ENCODE data around the gene MRPS6. TPM values are rescaled to one million over a fixed set of nuclear protein-coding genes. Genes with fewer than 3 reads are reported as not detected.

Gene MRPS6
- total RNA-seq, 1 experiment from 2014 or later = 109 TPM

DNA sequence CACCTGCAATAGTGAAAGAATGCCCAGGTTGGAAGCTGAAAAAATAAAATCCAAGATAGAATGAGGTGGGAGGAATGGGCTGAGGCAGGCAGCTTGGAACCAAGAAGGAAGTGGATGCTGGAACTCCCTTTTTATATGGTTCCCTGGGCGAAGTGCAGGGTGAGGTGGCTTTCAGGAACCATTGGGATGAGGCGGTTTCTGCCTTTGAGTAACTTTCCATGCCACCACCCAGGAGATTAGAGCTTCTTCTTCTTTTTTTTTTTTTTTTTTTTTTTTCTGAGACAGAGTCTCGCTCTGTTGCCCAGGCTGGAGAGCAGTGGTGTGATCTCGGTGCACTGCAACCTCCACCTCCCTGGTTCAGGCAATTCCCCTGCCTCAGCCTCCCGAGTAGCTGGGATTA is 17.8 kb upstream of the MRPS6 start:
- H3K9me3 ChIP-seq (ENCODE audit: control insufficient read depth, insufficient read depth, low read depth, low read length) = no peaks in the 10 kb centered on the region
- in situ Hi-C loops (cut with HindIII; ENCODE audit: low pct_unique_long_range_greater_than_20kb, low sequenced_read_pairs) (no loop called here), intact Hi-C loops (cut with micrococcal nuclease; ENCODE audit: unreplicated experiment) (no loop called here)
- ChIA-PET CTCF (no interaction called here), POLR2A (no interaction called here)
- ATAC-seq = no peak
- no peak overlapping the region for H3K4me3 ChIP-seq (ENCODE audit: low read depth in 2 of 2, low read length in 2 of 2)
- DNase-seq (ENCODE audit: low read depth, low spot score) = no peak
- no peaks in the 10 kb centered on the region for H3K36me3 ChIP-seq (ENCODE audit: control insufficient read depth, insufficient read depth, low read length)
- no peak overlapping the region for H3K27ac ChIP-seq (ENCODE audit: low read length)
- H3K4me1 ChIP-seq (ENCODE audit: control insufficient read depth, insufficient read depth, low read length) = no peaks in the 10 kb centered on the region
- TF ChIP-seq, protein P1, sequence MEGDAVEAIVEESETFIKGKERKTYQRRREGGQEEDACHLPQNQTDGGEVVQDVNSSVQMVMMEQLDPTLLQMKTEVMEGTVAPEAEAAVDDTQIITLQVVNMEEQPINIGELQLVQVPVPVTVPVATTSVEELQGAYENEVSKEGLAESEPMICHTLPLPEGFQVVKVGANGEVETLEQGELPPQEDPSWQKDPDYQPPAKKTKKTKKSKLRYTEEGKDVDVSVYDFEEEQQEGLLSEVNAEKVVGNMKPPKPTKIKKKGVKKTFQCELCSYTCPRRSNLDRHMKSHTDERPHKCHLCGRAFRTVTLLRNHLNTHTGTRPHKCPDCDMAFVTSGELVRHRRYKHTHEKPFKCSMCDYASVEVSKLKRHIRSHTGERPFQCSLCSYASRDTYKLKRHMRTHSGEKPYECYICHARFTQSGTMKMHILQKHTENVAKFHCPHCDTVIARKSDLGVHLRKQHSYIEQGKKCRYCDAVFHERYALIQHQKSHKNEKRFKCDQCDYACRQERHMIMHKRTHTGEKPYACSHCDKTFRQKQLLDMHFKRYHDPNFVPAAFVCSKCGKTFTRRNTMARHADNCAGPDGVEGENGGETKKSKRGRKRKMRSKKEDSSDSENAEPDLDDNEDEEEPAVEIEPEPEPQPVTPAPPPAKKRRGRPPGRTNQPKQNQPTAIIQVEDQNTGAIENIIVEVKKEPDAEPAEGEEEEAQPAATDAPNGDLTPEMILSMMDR (IDR thresholded peaks at IDR 0.05) = no peak
- TF ChIP-seq, protein P2, sequence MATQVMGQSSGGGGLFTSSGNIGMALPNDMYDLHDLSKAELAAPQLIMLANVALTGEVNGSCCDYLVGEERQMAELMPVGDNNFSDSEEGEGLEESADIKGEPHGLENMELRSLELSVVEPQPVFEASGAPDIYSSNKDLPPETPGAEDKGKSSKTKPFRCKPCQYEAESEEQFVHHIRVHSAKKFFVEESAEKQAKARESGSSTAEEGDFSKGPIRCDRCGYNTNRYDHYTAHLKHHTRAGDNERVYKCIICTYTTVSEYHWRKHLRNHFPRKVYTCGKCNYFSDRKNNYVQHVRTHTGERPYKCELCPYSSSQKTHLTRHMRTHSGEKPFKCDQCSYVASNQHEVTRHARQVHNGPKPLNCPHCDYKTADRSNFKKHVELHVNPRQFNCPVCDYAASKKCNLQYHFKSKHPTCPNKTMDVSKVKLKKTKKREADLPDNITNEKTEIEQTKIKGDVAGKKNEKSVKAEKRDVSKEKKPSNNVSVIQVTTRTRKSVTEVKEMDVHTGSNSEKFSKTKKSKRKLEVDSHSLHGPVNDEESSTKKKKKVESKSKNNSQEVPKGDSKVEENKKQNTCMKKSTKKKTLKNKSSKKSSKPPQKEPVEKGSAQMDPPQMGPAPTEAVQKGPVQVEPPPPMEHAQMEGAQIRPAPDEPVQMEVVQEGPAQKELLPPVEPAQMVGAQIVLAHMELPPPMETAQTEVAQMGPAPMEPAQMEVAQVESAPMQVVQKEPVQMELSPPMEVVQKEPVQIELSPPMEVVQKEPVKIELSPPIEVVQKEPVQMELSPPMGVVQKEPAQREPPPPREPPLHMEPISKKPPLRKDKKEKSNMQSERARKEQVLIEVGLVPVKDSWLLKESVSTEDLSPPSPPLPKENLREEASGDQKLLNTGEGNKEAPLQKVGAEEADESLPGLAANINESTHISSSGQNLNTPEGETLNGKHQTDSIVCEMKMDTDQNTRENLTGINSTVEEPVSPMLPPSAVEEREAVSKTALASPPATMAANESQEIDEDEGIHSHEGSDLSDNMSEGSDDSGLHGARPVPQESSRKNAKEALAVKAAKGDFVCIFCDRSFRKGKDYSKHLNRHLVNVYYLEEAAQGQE (IDR thresholded peaks at IDR 0.05; ENCODE audit: insufficient read depth in 1 of 2, low read depth in 2 of 2, low read length in 1 of 2) = no peak
- no peak for TF ChIP-seq TCF7L2 (IDR thresholded peaks at IDR 0.05; ENCODE audit: low read depth, low read length)
- no peak for TF ChIP-seq POLR2AphosphoS5 (IDR thresholded peaks at IDR 0.05; ENCODE audit: low read depth, low read length)
- no peak for TF ChIP-seq SIN3A (IDR thresholded peaks at IDR 0.05; ENCODE audit: borderline replicate concordance, insufficient read depth, low read depth, low read length)
- BruUV-seq (replicated peaks) = no TSS peak
- no peaks in the 10 kb centered on the region for H3K27me3 ChIP-seq (ENCODE audit: control insufficient read depth, insufficient read depth, low read length)

DNA sequence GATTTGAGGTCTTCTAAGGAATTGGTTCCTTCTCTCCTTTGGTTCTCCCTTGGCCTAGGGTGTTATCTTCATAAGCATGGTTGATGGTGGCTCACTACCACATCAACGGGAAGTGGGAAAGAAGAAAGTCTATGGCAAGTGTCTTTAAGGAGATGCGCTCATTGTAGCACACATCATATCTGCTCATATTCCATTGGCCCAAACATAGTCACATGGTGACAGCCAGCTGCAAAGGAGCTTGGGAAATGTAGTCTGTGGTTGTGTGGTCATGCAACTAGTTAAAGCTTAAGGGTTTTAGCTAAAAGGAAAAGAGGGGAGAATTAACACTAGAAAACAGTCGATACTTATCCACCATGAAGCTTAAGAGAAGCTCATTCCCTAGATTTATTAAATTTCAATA is 11.4 kb upstream of the MRPS6 start:
- ChIA-PET POLR2A (no interaction called here), CTCF (no interaction called here)
- ATAC-seq (no peak), DNase-seq (ENCODE audit: low read depth, low spot score) (no peak)
- H3K4me3 ChIP-seq (ENCODE audit: low read depth in 2 of 2, low read length in 2 of 2) = no peak overlapping the region
- no TSS peak for BruUV-seq (replicated peaks)
- intact Hi-C loops (cut with micrococcal nuclease; ENCODE audit: unreplicated experiment) (no loop called here), in situ Hi-C loops (cut with HindIII; ENCODE audit: low pct_unique_long_range_greater_than_20kb, low sequenced_read_pairs) (no loop called here)
- H3K4me1 ChIP-seq (ENCODE audit: control insufficient read depth, insufficient read depth, low read length) = no peaks in the 10 kb centered on the region
- no peak overlapping the region for H3K27ac ChIP-seq (ENCODE audit: low read length)
- no peaks in the 10 kb centered on the region for H3K27me3 ChIP-seq (ENCODE audit: control insufficient read depth, insufficient read depth, low read length)
- no peak for TF ChIP-seq TCF7L2 (IDR thresholded peaks at IDR 0.05; ENCODE audit: low read depth, low read length)
- no peaks in the 10 kb centered on the region for H3K36me3 ChIP-seq (ENCODE audit: control insufficient read depth, insufficient read depth, low read length)
- H3K9me3 ChIP-seq (ENCODE audit: control insufficient read depth, insufficient read depth, low read depth, low read length) = no peaks in the 10 kb centered on the region

DNA sequence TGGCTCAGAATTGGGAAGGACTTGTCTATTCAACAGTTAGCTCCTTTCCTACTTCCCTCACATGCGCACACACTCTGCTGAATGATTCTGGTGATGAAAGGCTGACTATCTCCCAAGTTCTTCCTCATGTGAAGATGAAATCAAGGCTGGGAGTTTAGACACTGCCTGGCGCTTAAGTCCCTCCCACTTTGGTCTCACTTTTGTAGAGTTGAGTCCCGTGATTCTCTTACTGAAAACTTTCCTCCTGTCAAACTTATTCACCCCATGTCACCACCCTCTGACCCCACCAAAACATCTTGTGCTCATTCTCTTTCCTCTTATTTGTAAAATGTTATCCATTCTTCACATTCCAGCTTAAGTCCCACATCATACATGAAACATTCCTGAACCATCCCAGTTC is 8.4 kb upstream of the MRPS6 start:
- no peak overlapping the region for H3K27ac ChIP-seq (ENCODE audit: low read length)
- no TSS peak for BruUV-seq (replicated peaks)
- in situ Hi-C loops (cut with HindIII; ENCODE audit: low pct_unique_long_range_greater_than_20kb, low sequenced_read_pairs) (no loop called here), intact Hi-C loops (cut with micrococcal nuclease; ENCODE audit: unreplicated experiment) (no loop called here)
- no peak for DNase-seq (ENCODE audit: low read depth, low spot score)
- H3K27me3 ChIP-seq (ENCODE audit: control insufficient read depth, insufficient read depth, low read length) = no peaks in the 10 kb centered on the region
- no peaks in the 10 kb centered on the region for H3K36me3 ChIP-seq (ENCODE audit: control insufficient read depth, insufficient read depth, low read length)
- H3K4me1 ChIP-seq (ENCODE audit: control insufficient read depth, insufficient read depth, low read length) = no peaks in the 10 kb centered on the region
- no peak for ATAC-seq
- no peaks in the 10 kb centered on the region for H3K9me3 ChIP-seq (ENCODE audit: control insufficient read depth, insufficient read depth, low read depth, low read length)
- no peak overlapping the region for H3K4me3 ChIP-seq (ENCODE audit: low read depth in 2 of 2, low read length in 2 of 2)
- TF ChIP-seq, protein P1 (IDR thresholded peaks at IDR 0.05) = no peak
- TF ChIP-seq SIN3A (IDR thresholded peaks at IDR 0.05; ENCODE audit: borderline replicate concordance, insufficient read depth, low read depth, low read length) = no peak
- TF ChIP-seq, protein P2 (IDR thresholded peaks at IDR 0.05; ENCODE audit: insufficient read depth in 1 of 2, low read depth in 2 of 2, low read length in 1 of 2) = no peak
- no peak for TF ChIP-seq TCF7L2 (IDR thresholded peaks at IDR 0.05; ENCODE audit: low read depth, low read length)
- TF ChIP-seq POLR2AphosphoS5 (IDR thresholded peaks at IDR 0.05; ENCODE audit: low read depth, low read length) = no peak
- POLR2A ChIA-PET = no interaction called here
- CTCF ChIA-PET = no interaction called here
